HepG2 (cell line): ENCODE data around the gene ATIC. TPM values are rescaled to one million over a fixed set of nuclear protein-coding genes. Genes with fewer than 3 reads are reported as not detected.

Experiments used
- ATM ChIP-seq: fragments of 450-650 bp; IDR thresholded peaks from 2 replicates; pipeline ENCODE4 v1.7.1; 2017; ENCODE audit warnings: mild to moderate bottlenecking, borderline replicate concordance
- BCL6 ChIP-seq: IDR thresholded peaks from 2 replicates; pipeline ENCODE4 v1.6.1; 2016; ENCODE audit warnings: missing genetic modification reagents, missing compliant biosample characterization
- CCDC6 ChIP-seq: sonication (generic); formaldehyde crosslinking; IDR thresholded peaks from 2 replicates; pipeline ENCODE4 v1.8.1; 2022; ENCODE audit warnings: mild to moderate bottlenecking, missing genetic modification reagents, moderate library complexity
- CENPX ChIP-seq: sonication (generic); formaldehyde crosslinking; IDR thresholded peaks from 2 replicates; pipeline ENCODE4 v1.9.0; 2021; ENCODE audit warnings: mild to moderate bottlenecking, missing genetic modification reagents, moderate library complexity
- CHD2 ChIP-seq: IDR thresholded peaks from 2 replicates; pipeline ENCODE4 v1.6.1; 2011; ENCODE audit warnings: low read depth, low read length, improper control_type of control experiment
- CREBL2 ChIP-seq: sonication (generic); formaldehyde crosslinking; IDR thresholded peaks from 2 replicates; pipeline ENCODE4 v1.8.1; 2023; ENCODE audit warnings: missing genetic modification reagents, mild to moderate bottlenecking, borderline replicate concordance
- FOXA3 ChIP-seq: IDR thresholded peaks from 2 replicates; pipeline ENCODE4 v1.6.1; 2016; ENCODE audit warnings: missing genetic modification reagents, missing compliant biosample characterization
- HHEX ChIP-seq: IDR thresholded peaks from 2 replicates; pipeline ENCODE4 v1.6.1; 2016; ENCODE audit warnings: control low read depth
- HNRNPLL ChIP-seq: fragments of 200-400 bp; formaldehyde crosslinking; IDR thresholded peaks from 2 replicates; pipeline ENCODE4 v1.6.1; 2017; ENCODE audit warnings: mild to moderate bottlenecking, low read depth, low read length; ENCODE audit not compliant: poor library complexity, severe bottlenecking
- HOMEZ ChIP-seq: IDR thresholded peaks from 2 replicates; pipeline ENCODE4 v1.6.1; 2016; ENCODE audit warnings: low read depth
- MAZ ChIP-seq, 2 experiments: sonication (generic) in 1 of 2; formaldehyde crosslinking in 1 of 2; IDR thresholded peaks; 2 replicates each; pipeline versions ENCODE4 v1.5.0 to v1.6.1; 2012 to 2020; ENCODE audit warnings: low read depth in 2 of 2, mild to moderate bottlenecking in 2 of 2, borderline replicate concordance in 1 of 2, improper control_type of control experiment in 1 of 2, low read length in 1 of 2, missing genetic modification reagents in 1 of 2, moderate library complexity in 1 of 2
- MTA1 ChIP-seq: sonication (generic); formaldehyde crosslinking; IDR thresholded peaks from 2 replicates; pipeline ENCODE4 v1.4.0; 2020; ENCODE audit warnings: missing genetic modification reagents, mild to moderate bottlenecking, borderline replicate concordance
- NFE2L2 ChIP-seq: fragments of 150-350 bp; IDR thresholded peaks from 2 replicates; pipeline ENCODE4 v1.6.1; 2014; ENCODE audit warnings: low read length
- PRDM15 ChIP-seq: sonication (generic); formaldehyde crosslinking; IDR thresholded peaks from 2 replicates; pipeline ENCODE4 v1.4.0; 2020; ENCODE audit warnings: missing genetic modification reagents
- SATB2 ChIP-seq: sonication (generic); formaldehyde crosslinking; IDR thresholded peaks from 2 replicates; pipeline ENCODE4 v1.5.0; 2020; ENCODE audit warnings: missing genetic modification reagents
- SP2 ChIP-seq: sonication (generic); formaldehyde crosslinking; IDR thresholded peaks from 2 replicates; pipeline ENCODE4 v1.5.1; 2020; ENCODE audit warnings: mild to moderate bottlenecking, missing genetic modification reagents
- TOE1 ChIP-seq: sonication (generic); formaldehyde crosslinking; IDR thresholded peaks from 2 replicates; pipeline ENCODE4 v1.4.0; 2020; ENCODE audit warnings: mild to moderate bottlenecking, missing genetic modification reagents
- TOPORS ChIP-seq: sonication (generic); formaldehyde crosslinking; IDR thresholded peaks from 2 replicates; pipeline ENCODE4 v1.8.0; 2023; ENCODE audit warnings: mild to moderate bottlenecking, missing genetic modification reagents
- XRCC5 ChIP-seq: fragments of 200-400 bp; formaldehyde crosslinking; optimal IDR thresholded peaks from 2 replicates; pipeline ENCODE3; 2017; ENCODE audit warnings: mild to moderate bottlenecking, low read length
- ZBTB7A ChIP-seq: sonication (generic); formaldehyde crosslinking; IDR thresholded peaks from 2 replicates; pipeline ENCODE4 v1.8.0; 2022; ENCODE audit warnings: mild to moderate bottlenecking, missing genetic modification reagents
- ZFY ChIP-seq: sonication (generic); formaldehyde crosslinking; IDR thresholded peaks from 2 replicates; pipeline ENCODE4 v1.4.0; 2020; ENCODE audit warnings: missing genetic modification reagents
- ZNF124 ChIP-seq: sonication (generic); formaldehyde crosslinking; IDR thresholded peaks from 2 replicates; pipeline ENCODE4 v1.4.0; 2020; ENCODE audit warnings: missing genetic modification reagents
- ZNF180 ChIP-seq: sonication (generic); formaldehyde crosslinking; IDR thresholded peaks from 2 replicates; pipeline ENCODE4 v1.4.0; 2020; ENCODE audit warnings: low read depth, missing genetic modification reagents, borderline replicate concordance
- ZNF3 ChIP-seq: IDR thresholded peaks from 2 replicates; pipeline ENCODE4 v1.7.0; 2017; ENCODE audit warnings: inconsistent platforms
- ZNF331 ChIP-seq: sonication (generic); formaldehyde crosslinking; IDR thresholded peaks from 2 replicates; pipeline ENCODE4 v1.4.0; 2020; ENCODE audit warnings: missing genetic modification reagents
- ZSCAN21 ChIP-seq: sonication (generic); formaldehyde crosslinking; IDR thresholded peaks from 2 replicates; pipeline ENCODE4 v1.8.0; 2022; ENCODE audit warnings: mild to moderate bottlenecking, missing genetic modification reagents, moderate library complexity, borderline replicate concordance
- polyA plus RNA-seq, 8 experiments: library from polyadenylated mRNA; depleted of rRNA in 3 of 8; stranded (reverse) in 7 of 8; unstranded in 1 of 8; fragments of >200 nt; fragmentation: Illumina TruSeq in 4 of 8; extraction: Trizol in 4 of 8; gene quantifications; 2 replicates each; pipeline versions ENCODE4 v1.2.1 to v1.2.3, GENCODE V29; 2011 to 2016; ENCODE audit warnings: low read depth in 4 of 8, missing spikeins in 1 of 8, mixed read lengths in 1 of 8; ENCODE audit not compliant: insufficient read depth in 1 of 8
- total RNA-seq, 5 experiments: library from RNA; depleted of rRNA; stranded (reverse); fragments of >200 nt; fragmentation: Illumina TruSeq; extraction: Trizol; gene quantifications; 2 replicates each; pipeline ENCODE4 v1.2.3, GENCODE V29; 2016; ENCODE audit warnings: low read depth in 1 of 5

Gene ATIC
- total and polyA plus RNA-seq, 2 of the 13 experiments (the other 11 are each of a cell fraction or from before 2014, with no cell fraction given): 89.8 to 146 TPM

- TF ChIP-seq TOE1 (CRISPR knock-in tag): 0 out of 2 replicates have a peak, but pooled peaks have one; percentile 78
- TF ChIP-seq TOPORS: peak; percentile 96
- TF ChIP-seq SATB2 (CRISPR knock-in tag): no peak
- TF ChIP-seq HOMEZ (CRISPR knock-in tag): peak; percentile 82
- TF ChIP-seq BCL6 (CRISPR knock-in tag): peak; percentile 66; the same call in 1 of the 2 replicates
- TF ChIP-seq CCDC6: peak; percentile 98
- 0 out of 2 replicates have a peak, but pooled peaks have one; percentile 55 for TF ChIP-seq CENPX (CRISPR knock-in tag)
- peak; percentile 94; the same call in 1 of the 2 replicates for TF ChIP-seq ZNF124
- peak; percentile 3; the same call in 1 of the 2 replicates for TF ChIP-seq SP2 (CRISPR knock-in tag)
- peak; percentile 96; the same call in 1 of the 2 replicates for TF ChIP-seq ZSCAN21
- peak; percentile 74 for TF ChIP-seq FOXA3 (CRISPR knock-in tag)
- TF ChIP-seq MAZ (IDR thresholded peaks at IDR 0.05; ENCODE audit: borderline replicate concordance, low read depth, low read length): peak; percentile 74; the same call in 1 of the 2 replicates
- TF ChIP-seq MAZ (CRISPR knock-in tag; IDR thresholded peaks at IDR 0.05; ENCODE audit: low read depth): peak; percentile 100
- TF ChIP-seq MTA1 (CRISPR knock-in tag): peak; percentile 80
- TF ChIP-seq ZNF180 (CRISPR knock-in tag): 0 out of 2 replicates have a peak, but pooled peaks have one; percentile 24
- no peak for TF ChIP-seq ATM
- peak; percentile 82 for TF ChIP-seq HNRNPLL
- TF ChIP-seq ZBTB7A (CRISPR knock-in tag): peak; percentile 54; the same call in 1 of the 2 replicates
- TF ChIP-seq HHEX (CRISPR knock-in tag): no peak
- peak; percentile 92 for TF ChIP-seq PRDM15 (CRISPR knock-in tag)
- TF ChIP-seq CHD2: peak; percentile 56; the same call in 1 of the 2 replicates
- peak; percentile 100 for TF ChIP-seq ZFY (CRISPR knock-in tag)
- 0 out of 2 replicates have a peak, but pooled peaks have one; percentile 61 for TF ChIP-seq ZNF3 (CRISPR knock-in tag)
- peak; percentile 97; the same call in 1 of the 2 replicates for TF ChIP-seq CREBL2 (CRISPR knock-in tag)
- TF ChIP-seq NFE2L2: no peak
- TF ChIP-seq XRCC5: peak; percentile 91
- TF ChIP-seq ZNF331 (CRISPR knock-in tag): peak; percentile 91
These were observed at the start of gene ATIC (continued) for GRCh38 chr2:215311625-215312396.
